Measurements from ENCODE around the gene CHAMP1. TPM values are rescaled to one million over a fixed set of nuclear protein-coding genes. Genes with fewer than 3 reads are reported as not detected.

The CHAMP1 gene
- total and polyA plus RNA-seq, 2 of the 13 experiments (the other 11 are each of a cell fraction or from before 2014, with no cell fraction given): 8.4 to 9.7 TPM

DNA sequence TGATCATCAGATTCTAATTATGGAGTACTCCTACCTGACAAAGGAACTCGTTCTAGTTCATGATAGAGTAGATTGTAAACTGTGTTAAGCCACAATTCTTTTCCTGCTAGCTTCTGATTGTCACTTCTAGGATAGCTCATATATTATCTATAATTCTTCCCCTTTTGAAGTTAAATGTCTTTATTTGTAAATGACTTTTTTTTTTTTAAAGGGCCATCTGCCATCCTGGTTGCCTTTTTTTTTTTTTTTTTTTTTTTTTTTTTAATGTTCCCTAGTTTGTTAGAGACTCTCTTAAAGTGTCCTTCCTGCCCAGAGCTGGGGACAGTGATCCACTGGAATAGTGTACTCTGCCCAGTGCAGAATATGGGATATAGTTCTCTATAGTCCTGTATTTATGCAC lies 4.3 kb downstream of the CHAMP1 start:
- Histone ChIP-seq H3K9me3 (ENCODE audit: low read length) (no peaks in the 10 kb centered on the region), H4K20me1 (ENCODE audit: insufficient read depth, low read length) (no peaks in the 10 kb centered on the region), H3K79me2 (ENCODE audit: insufficient read depth, low read length) (peaks cover 54% of the 10 kb centered on the region), H3K4me3 (replicated peaks in 1 of 3; ENCODE audit: insufficient read depth in 1 of 3, low read depth in 2 of 3, low read length in 3 of 3) (no peak overlapping the region), H3K4me1 (ENCODE audit: insufficient read depth, low read length) (peaks cover 55% of the 10 kb centered on the region), H2AFZ (ENCODE audit: low read length) (no peak overlapping the region), H3K27ac (ENCODE audit: extremely low read length, insufficient read depth, low read length) (no peak overlapping the region), H3K36me3 (replicated peaks in 1 of 2; ENCODE audit: control insufficient read depth in 1 of 2, insufficient read depth in 2 of 2, low read length in 2 of 2) (peaks cover 7 to 24% of the 10 kb centered on the region in 2 experiments), H3K4me2 (ENCODE audit: low read depth, low read length) (no peak overlapping the region), H3K27me3 (ENCODE audit: control insufficient read depth in 1 of 2, insufficient read depth in 2 of 2, low read length in 2 of 2) (no peaks in the 10 kb centered on the region; a peak in 1 of 5 replicates), H3K9ac (ENCODE audit: insufficient read depth, low read depth, low read length) (no peak overlapping the region)
- POLR2A ChIA-PET: interaction anchor here (1.3 kb wide), 1 partner anchor 38 kb away, joined by 3 read pairs; the partner anchor contains the start of gene UPF3A
- intact Hi-C loops (cut with micrococcal nuclease; ENCODE audit: unreplicated experiment) (no loop called here), in situ Hi-C loops (cut with HindIII; ENCODE audit: extremely low pct_ligation_motif_present, low pct_unique_long_range_greater_than_20kb) (no loop called here)
- no peak for TF ChIP-seq NR2F1 (CRISPR knock-in tag; IDR thresholded peaks at IDR 0.05)
- TF ChIP-seq ATF1 (CRISPR knock-in tag; IDR thresholded peaks at IDR 0.05): no peak
- TF ChIP-seq SNAPC2 (CRISPR knock-in tag; IDR thresholded peaks at IDR 0.05): no peak
- TF ChIP-seq, protein P1, sequence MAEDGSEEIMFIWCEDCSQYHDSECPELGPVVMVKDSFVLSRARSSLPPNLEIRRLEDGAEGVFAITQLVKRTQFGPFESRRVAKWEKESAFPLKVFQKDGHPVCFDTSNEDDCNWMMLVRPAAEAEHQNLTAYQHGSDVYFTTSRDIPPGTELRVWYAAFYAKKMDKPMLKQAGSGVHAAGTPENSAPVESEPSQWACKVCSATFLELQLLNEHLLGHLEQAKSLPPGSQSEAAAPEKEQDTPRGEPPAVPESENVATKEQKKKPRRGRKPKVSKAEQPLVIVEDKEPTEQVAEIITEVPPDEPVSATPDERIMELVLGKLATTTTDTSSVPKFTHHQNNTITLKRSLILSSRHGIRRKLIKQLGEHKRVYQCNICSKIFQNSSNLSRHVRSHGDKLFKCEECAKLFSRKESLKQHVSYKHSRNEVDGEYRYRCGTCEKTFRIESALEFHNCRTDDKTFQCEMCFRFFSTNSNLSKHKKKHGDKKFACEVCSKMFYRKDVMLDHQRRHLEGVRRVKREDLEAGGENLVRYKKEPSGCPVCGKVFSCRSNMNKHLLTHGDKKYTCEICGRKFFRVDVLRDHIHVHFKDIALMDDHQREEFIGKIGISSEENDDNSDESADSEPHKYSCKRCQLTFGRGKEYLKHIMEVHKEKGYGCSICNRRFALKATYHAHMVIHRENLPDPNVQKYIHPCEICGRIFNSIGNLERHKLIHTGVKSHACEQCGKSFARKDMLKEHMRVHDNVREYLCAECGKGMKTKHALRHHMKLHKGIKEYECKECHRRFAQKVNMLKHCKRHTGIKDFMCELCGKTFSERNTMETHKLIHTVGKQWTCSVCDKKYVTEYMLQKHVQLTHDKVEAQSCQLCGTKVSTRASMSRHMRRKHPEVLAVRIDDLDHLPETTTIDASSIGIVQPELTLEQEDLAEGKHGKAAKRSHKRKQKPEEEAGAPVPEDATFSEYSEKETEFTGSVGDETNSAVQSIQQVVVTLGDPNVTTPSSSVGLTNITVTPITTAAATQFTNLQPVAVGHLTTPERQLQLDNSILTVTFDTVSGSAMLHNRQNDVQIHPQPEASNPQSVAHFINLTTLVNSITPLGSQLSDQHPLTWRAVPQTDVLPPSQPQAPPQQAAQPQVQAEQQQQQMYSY (CRISPR knock-in tag; IDR thresholded peaks at IDR 0.05): no peak
- BruUV-seq (replicated peaks): no TSS peak
- DNase-seq (ENCODE audit: low spot score) (no peak), FAIRE-seq (no peak), ATAC-seq (no peak)
- CTCF ChIA-PET (ENCODE audit: low intra/inter-chr PET ratio, low total read pairs): no interaction called here
- 73% methylated on average over 1 of the region's 1 CpG for WGBS (ENCODE audit: low lambda C conversion rate)

DNA sequence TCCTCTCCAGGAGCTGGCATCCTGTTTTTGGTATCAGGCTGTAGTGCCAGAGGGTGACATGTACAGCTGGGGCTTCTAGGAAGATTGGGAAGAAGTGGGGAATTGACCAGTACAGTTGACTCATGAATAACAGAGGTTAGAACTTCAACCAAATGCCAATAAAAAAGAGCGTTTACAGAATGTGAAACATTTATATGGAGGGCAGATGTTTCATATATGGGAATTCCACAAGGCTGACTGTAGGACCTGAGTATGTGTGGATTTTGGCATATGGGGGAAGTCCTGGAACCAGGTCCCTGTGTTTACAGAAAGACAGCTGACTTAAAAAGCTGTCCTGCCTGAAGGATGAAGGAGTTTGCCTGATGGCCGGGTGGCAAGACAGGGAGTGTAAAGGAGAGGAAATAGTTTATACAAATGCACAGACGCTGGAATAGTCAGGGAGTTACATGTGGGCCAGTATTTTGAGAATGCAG lies 5.2 kb downstream of the CHAMP1 start:
- Histone ChIP-seq H3K9me3 (ENCODE audit: low read length) (no peaks in the 10 kb centered on the region), H3K9ac (ENCODE audit: insufficient read depth, low read depth, low read length) (no peak overlapping the region), H4K20me1 (ENCODE audit: insufficient read depth, low read length) (no peaks in the 10 kb centered on the region), H3K4me2 (ENCODE audit: low read depth, low read length) (no peak overlapping the region), H3K79me2 (ENCODE audit: insufficient read depth, low read length) (peaks cover 54% of the 10 kb centered on the region), H2AFZ (ENCODE audit: low read length) (no peak overlapping the region), H3K27me3 (ENCODE audit: control insufficient read depth in 1 of 2, insufficient read depth in 2 of 2, low read length in 2 of 2) (no peaks in the 10 kb centered on the region), H3K4me3 (replicated peaks in 1 of 3; ENCODE audit: insufficient read depth in 1 of 3, low read depth in 2 of 3, low read length in 3 of 3) (no peak overlapping the region), H3K27ac (ENCODE audit: extremely low read length, insufficient read depth, low read length) (no peak overlapping the region), H3K4me1 (ENCODE audit: insufficient read depth, low read length) (peaks cover 52% of the 10 kb centered on the region), H3K36me3 (replicated peaks in 1 of 2; ENCODE audit: control insufficient read depth in 1 of 2, insufficient read depth in 2 of 2, low read length in 2 of 2) (peaks cover 10 to 32% of the 10 kb centered on the region in 2 experiments)
- POLR2A ChIA-PET: interaction anchor here (1.2 kb wide), 1 partner anchor 38 kb away, joined by 3 read pairs; the partner anchor contains the start of gene UPF3A
- ATAC-seq: no peak
- intact Hi-C loops (cut with micrococcal nuclease; ENCODE audit: unreplicated experiment): no loop called here
- WGBS (ENCODE audit: low lambda C conversion rate): 97% methylated on average over 3 of the region's 3 CpGs
- no peak for FAIRE-seq
- no TSS peak for BruUV-seq (replicated peaks)
- CTCF ChIA-PET (ENCODE audit: low intra/inter-chr PET ratio, low total read pairs): no interaction called here
- in situ Hi-C loops (cut with HindIII; ENCODE audit: extremely low pct_ligation_motif_present, low pct_unique_long_range_greater_than_20kb): no loop called here
- DNase-seq (ENCODE audit: low spot score): no peak
- TF ChIP-seq ZKSCAN5 (CRISPR knock-in tag; IDR thresholded peaks at IDR 0.05) (no peak), ZSCAN30 (CRISPR knock-in tag; IDR thresholded peaks at IDR 0.05) (no peak), ZKSCAN8 (CRISPR knock-in tag; IDR thresholded peaks at IDR 0.05; ENCODE audit: borderline replicate concordance) (no peak), NRL (CRISPR knock-in tag; IDR thresholded peaks at IDR 0.05; ENCODE audit: borderline replicate concordance) (no peak), ZNF331 (CRISPR knock-in tag; IDR thresholded peaks at IDR 0.05) (no peak), ZNF224 (CRISPR knock-in tag; IDR thresholded peaks at IDR 0.05) (no peak)
- TF ChIP-seq, protein P2, sequence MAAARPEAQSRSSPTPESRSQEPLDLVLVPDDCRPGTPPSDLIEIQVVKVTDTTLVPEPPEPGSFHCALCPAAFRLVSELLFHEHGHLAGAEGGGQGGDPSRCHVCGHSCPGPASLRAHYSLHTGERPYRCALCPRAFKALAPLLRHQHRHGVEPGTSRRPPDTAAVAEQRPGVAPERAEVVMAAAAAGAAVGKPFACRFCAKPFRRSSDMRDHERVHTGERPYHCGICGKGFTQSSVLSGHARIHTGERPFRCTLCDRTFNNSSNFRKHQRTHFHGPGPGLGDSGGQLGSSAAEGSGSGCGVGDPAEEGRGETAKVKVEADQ (CRISPR knock-in tag; IDR thresholded peaks at IDR 0.05; ENCODE audit: borderline replicate concordance): no peak
- TF ChIP-seq, protein P3, sequence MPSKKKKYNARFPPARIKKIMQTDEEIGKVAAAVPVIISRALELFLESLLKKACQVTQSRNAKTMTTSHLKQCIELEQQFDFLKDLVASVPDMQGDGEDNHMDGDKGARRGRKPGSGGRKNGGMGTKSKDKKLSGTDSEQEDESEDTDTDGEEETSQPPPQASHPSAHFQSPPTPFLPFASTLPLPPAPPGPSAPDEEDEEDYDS (CRISPR knock-in tag; IDR thresholded peaks at IDR 0.05): no peak
